ENCODE results near the gene GRAP2.

GRAP2 gene

DNA sequence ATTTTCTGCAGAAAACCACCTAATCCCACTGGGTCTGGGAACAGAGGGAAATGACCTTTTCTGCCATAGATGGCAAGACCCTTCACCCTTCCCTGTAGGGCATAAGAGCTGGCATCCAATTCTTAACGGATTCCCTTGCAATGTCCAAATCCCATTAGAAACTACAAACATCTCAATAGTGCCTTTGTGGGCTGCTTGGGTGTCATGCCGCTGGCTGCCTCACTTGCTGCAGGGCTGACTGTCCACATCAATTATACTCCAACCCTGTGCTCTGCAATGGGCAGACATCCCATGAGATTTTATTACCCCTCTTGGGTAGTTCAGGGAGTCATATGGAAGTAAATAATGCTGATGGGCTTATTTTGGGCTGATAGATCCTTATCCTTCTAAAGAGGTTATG is 7.3 kb downstream of the GRAP2 start:
- H3K4me3 ChIP-seq (ENCODE audit: low read depth, low read length) = no peak overlapping the region
- TF ChIP-seq, protein P1, sequence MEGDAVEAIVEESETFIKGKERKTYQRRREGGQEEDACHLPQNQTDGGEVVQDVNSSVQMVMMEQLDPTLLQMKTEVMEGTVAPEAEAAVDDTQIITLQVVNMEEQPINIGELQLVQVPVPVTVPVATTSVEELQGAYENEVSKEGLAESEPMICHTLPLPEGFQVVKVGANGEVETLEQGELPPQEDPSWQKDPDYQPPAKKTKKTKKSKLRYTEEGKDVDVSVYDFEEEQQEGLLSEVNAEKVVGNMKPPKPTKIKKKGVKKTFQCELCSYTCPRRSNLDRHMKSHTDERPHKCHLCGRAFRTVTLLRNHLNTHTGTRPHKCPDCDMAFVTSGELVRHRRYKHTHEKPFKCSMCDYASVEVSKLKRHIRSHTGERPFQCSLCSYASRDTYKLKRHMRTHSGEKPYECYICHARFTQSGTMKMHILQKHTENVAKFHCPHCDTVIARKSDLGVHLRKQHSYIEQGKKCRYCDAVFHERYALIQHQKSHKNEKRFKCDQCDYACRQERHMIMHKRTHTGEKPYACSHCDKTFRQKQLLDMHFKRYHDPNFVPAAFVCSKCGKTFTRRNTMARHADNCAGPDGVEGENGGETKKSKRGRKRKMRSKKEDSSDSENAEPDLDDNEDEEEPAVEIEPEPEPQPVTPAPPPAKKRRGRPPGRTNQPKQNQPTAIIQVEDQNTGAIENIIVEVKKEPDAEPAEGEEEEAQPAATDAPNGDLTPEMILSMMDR (conservative IDR thresholded peaks at IDR 0.05; ENCODE audit: low read depth, low read length) = no peak
- no peak for DNase-seq (ENCODE audit: low read depth)

DNA sequence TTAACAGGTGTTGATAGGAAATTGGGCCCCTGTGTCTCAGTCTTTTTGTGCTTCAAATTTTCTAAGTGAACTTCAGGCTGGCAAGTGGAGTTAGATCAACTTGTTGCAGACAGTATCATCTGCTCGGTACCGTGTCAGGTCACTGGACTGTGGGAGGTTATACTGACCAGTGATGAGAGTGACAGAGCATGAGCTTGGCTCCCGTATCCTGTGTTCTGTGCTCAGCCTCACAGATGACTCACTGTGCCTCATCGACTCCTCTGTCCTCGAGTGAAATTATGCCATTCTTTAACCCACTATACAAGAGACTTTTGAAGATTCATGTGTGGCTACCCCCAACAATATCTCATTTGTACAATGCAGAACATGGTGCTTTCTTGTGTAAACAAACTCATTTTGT is 7.9 kb downstream of the GRAP2 start:
- DNase-seq (ENCODE audit: low read depth) = peak; percentile 13
- no peak overlapping the region for H3K4me3 ChIP-seq (ENCODE audit: low read depth, low read length)
- TF ChIP-seq, protein P1 (conservative IDR thresholded peaks at IDR 0.05; ENCODE audit: low read depth, low read length) = no peak

DNA sequence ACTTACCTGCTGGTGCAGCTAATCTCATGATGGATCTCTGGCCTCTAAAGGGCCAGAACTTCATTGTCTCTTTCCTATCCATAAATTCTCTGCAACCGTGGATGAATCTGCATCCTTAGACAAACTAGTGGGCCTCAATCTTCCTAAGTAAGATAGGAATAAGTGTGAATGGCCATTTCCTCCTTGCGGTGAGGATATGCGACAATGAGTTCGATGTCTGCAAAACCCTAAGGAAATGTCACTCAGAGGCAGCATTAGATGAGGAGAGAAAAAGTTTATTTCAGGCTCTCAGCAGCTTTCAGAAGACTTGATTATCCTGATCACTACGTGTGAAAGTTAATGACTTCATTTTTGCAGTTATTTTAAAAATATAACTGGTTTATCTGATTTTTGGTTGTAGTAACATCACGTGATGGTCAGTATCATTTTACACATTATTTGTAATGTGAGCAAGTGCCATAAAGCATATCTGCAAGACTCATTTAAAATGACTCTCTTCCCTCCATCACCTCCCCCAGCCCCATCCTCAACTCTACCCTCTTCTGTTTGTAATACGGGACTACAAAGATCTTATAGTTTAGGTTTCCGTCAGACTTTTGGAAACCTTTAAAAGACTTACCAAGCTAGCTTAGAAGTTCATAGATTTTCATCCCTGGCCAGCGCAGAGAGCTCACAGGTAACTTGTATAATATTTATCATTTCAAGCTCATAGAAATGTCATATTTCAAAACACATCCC is 10.2 kb downstream of the GRAP2 start:
- no peak overlapping the region for H3K4me3 ChIP-seq (ENCODE audit: low read depth, low read length)
- DNase-seq (ENCODE audit: low read depth) = no peak
- TF ChIP-seq, protein P1 (conservative IDR thresholded peaks at IDR 0.05; ENCODE audit: low read depth, low read length) = no peak

DNA sequence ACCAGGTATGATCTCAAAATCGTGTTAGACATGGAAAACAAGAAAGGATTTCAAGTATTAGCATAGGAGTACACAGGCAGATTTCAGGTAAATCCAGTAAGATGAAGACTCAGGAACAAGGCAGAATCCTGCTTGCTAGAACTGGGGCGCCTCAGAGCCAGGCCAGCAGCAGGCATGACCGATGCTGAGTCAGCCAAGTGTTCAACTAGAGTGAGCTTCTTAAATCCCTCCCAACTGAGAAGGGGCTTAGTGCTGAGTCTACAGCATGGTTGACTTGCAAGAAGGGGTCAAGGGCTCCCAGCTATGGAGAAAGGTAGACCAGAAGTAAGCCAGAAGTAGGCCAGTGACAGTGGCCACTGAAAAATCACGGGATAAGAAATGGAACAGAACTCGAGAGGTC is 12.4 kb downstream of the GRAP2 start:
- TF ChIP-seq, protein P1 (conservative IDR thresholded peaks at IDR 0.05; ENCODE audit: low read depth, low read length) = no peak
- no peak for DNase-seq (ENCODE audit: low read depth)
- H3K4me3 ChIP-seq (ENCODE audit: low read depth, low read length) = no peak overlapping the region

DNA sequence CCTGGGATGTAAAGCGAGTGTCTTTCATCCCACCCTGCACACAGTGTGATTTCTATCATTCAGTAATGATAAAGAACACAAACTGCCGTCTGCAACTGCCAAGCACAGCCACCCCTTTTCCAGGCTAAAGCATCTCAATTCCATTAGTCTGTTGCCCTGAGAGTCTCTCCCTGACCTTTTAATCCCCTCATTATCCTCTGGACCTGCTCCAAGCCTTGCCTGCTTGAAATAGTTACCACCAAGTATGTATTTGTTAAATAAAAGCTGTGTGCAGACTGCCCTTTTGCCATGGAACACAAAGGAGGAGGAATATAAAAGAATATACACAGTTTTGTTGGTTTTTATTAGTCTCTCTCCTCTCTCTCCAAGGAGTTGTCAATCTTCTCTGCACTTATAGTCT is 13.0 kb downstream of the GRAP2 start:
- H3K4me3 ChIP-seq (ENCODE audit: low read depth, low read length) = no peak overlapping the region
- TF ChIP-seq, protein P1 (conservative IDR thresholded peaks at IDR 0.05; ENCODE audit: low read depth, low read length) = no peak
- no peak for DNase-seq (ENCODE audit: low read depth)

DNA sequence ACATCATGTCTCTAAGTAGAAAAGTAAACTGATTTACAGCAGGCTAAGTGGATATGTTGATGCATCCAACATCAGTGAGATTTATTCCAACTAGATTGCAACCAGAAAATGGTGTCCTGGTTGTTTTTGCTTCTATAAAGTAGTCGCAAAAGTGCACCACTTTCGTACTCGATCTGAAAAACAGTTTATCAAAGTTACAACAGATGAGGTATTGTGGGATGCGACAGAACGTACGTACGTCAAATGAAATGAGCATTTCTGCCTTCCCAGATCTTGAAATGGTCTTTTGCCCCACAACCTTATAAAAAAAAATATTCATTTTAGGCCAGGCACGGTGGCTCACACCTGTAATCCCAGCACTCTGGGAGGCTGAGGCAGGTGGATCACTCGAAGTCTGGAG is 13.7 kb downstream of the GRAP2 start:
- no peak overlapping the region for H3K4me3 ChIP-seq (ENCODE audit: low read depth, low read length)
- TF ChIP-seq, protein P1 (conservative IDR thresholded peaks at IDR 0.05; ENCODE audit: low read depth, low read length) = no peak
- no peak for DNase-seq (ENCODE audit: low read depth)

DNA sequence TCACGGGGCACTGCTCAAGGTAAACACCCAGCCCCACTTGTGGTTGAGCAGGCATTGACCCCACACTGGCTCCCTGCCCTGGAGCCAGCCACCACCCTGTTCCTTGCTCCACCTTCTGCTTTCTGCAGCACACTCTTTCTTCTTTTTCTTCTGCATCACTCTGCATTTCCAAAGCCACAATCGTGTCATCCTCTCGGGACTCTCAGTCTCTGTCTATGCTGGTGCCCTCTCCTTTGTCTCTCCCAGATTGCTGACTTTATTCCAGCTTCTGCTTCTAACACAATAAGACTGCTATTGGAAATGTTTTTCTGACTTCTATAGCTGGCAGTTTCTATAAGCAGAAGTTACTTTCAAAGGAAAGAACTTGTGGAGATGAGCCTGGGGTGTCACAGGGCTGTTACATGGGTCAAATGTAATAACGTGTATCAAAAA is 14.4 kb downstream of the GRAP2 start:
- H3K4me3 ChIP-seq (ENCODE audit: low read depth, low read length) = no peak overlapping the region
- TF ChIP-seq, protein P1 (conservative IDR thresholded peaks at IDR 0.05; ENCODE audit: low read depth, low read length) = no peak
- no peak for DNase-seq (ENCODE audit: low read depth)

Data from choroid plexus epithelial cell (primary cell).